Testis (tissue), 5 donors: ENCODE results near the gene NOX5. TPM values are rescaled to one million over a fixed set of nuclear protein-coding genes. Genes with fewer than 3 reads are reported as not detected.

ENCODE experiments used
- DNase-seq: peaks from one replicate; pipeline ENCODE4 v3.0.0-alpha.2; 2019
- H3K27ac ChIP-seq, 2 donors: fragments of 200-600 bp; sonication (generic); one replicate each; pipeline ENCODE4 v1.5.1; 2019
- H3K27me3 ChIP-seq: fragments of 200-600 bp; sonication (generic); one replicate; pipeline ENCODE4 v1.5.1; 2019
- H3K36me3 ChIP-seq: fragments of 200-600 bp; sonication (generic); one replicate; pipeline ENCODE4 v1.5.1; 2017; ENCODE audit warnings: low read depth; ENCODE audit errors: missing control alignments
- H3K4me1 ChIP-seq: fragments of 200-600 bp; sonication (generic); one replicate; pipeline ENCODE4 v1.5.1; 2019
- H3K4me3 ChIP-seq, 2 donors: fragments of 200-600 bp; sonication (generic); one replicate each; pipeline ENCODE4 v1.5.1; 2017 to 2019
- H3K9me3 ChIP-seq: fragments of 200-600 bp; sonication (generic); one replicate; pipeline ENCODE4 v1.5.1; 2017
- CTCF ChIP-seq, 3 experiments: fragments of 450-650 bp in 2 of 3; fragments of 200-600 bp in 1 of 3; sonication (generic) in 1 of 3; IDR thresholded peaks; one replicate each; pipeline ENCODE4 v1.5.1; 2016 to 2019; ENCODE audit warnings: antibody characterized with exemption in 3 of 3, mild to moderate bottlenecking in 2 of 3, moderate library complexity in 1 of 3
- POLR2A ChIP-seq: fragments of 450-650 bp; IDR thresholded peaks from one replicate; pipeline ENCODE4 v1.6.1; 2017; ENCODE audit warnings: antibody characterized with exemption, mild to moderate bottlenecking, moderate library complexity
- WGBS, 2 donors: methylation state at CpG; one replicate each; pipeline ENCODE4 v1.1.5; 2018; 5-methylcytosine and 5-hydroxymethylcytosine counted together
- intact Hi-C: fragments of 100-400 bp; cut with DNase I; formaldehyde crosslinking; loops from one replicate; pipeline ENCODE4 v1.15.1; 2023; ENCODE audit warnings: low total_unique reads
- long read RNA-seq, 2 donors: transcript quantifications; one replicate each; lab custom pipeline, GENCODE V29; 2026
- polyA plus RNA-seq: library from polyadenylated mRNA; stranded (reverse); fragments of 350-450 nt; fragmentation: Illumina TruSeq; extraction: RNeasy Lipid Tissue Mini Kit (QIAGEN cat#74804); gene quantifications from one replicate; pipeline ENCODE4 v1.2.3, GENCODE V29; 2014; ENCODE audit warnings: low read depth, low replicate concordance; ENCODE audit not compliant: insufficient read depth
- total RNA-seq, 2 donors: library from RNA; depleted of rRNA; stranded (reverse); fragments of >200 nt; gene quantifications; one replicate each; pipeline ENCODE4 v1.2.3, GENCODE V29; 2016

Gene NOX5
- total RNA-seq (10 to 100 TPM; 10.7 to 12.2 TPM), polyA plus RNA-seq (7.9 TPM)
- long read RNA-seq, donor 1: 0 reads
- long read RNA-seq, donor 2: 0 reads

GRCh38 chr15:69014454-69014853 lies at the start of gene NOX5:
TSS of gene NOX5 (plus strand) at chr15:69014695. CDS start at chr15:69014736, 41 bp downstream.
- intact Hi-C loops: no loop called here
- Histone ChIP-seq H3K27me3 (no peaks in the 10 kb centered on the region), H3K4me1 (peaks cover 10% of the 10 kb centered on the region), H3K36me3 (no peaks in the 10 kb centered on the region), H3K27ac (no peak within 1 kb of the TSS), H3K9me3 (no peaks in the 10 kb centered on the region), H3K4me3 (no peak within 1 kb of the TSS)
- no peak for TF ChIP-seq CTCF (IDR thresholded peaks at IDR 0.05)
- no peak for TF ChIP-seq POLR2A
- DNase-seq: no peak
- 75 to 82% methylated on average over 1 of the region's 1 CpG for WGBS, 2 donors

GRCh38 chr15:68966996-68967395 lies 47.5 kb upstream of the NOX5 start:
- no peaks in the 10 kb centered on the region for H3K36me3 ChIP-seq
- WGBS, 2 donors: 62 to 67% methylated on average over 5 of the region's 5 CpGs

DNA sequence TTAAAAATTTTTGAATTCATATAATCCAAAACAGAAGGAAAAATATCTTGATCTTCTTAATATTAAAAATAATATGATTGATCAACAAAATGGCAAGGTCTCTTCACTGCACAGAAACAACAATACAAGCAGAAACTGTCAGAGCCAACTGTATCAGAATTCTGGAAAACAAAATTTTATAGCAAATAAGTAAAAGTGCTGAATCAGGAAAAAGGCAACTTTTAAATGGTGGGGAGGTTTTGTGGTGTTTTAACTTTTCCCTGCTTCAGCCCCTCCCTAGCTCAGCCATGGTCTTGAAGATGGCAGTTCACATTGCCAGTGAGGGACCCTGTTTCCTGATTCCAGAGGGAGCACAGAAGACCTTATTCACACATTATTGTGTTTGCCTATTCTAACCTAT lies 46.5 kb upstream of the NOX5 start:
- no peaks in the 10 kb centered on the region for H3K9me3 ChIP-seq

More at GRCh38 chr15:68966996-68967395, 47.5 kb upstream of the NOX5 start:
- no peak for DNase-seq
- H3K9me3 ChIP-seq: no peaks in the 10 kb centered on the region
- no peak overlapping the region for H3K4me3 ChIP-seq
- no peak overlapping the region for H3K27ac ChIP-seq
- TF ChIP-seq CTCF (IDR thresholded peaks at IDR 0.05): no peak
- no peak for TF ChIP-seq POLR2A
- intact Hi-C loops: no loop called here
- H3K4me1 ChIP-seq: no peaks in the 10 kb centered on the region
- H3K27me3 ChIP-seq: no peaks in the 10 kb centered on the region

GRCh38 chr15:68969298-68969697 lies 45.2 kb upstream of the NOX5 start:
- H3K4me3 ChIP-seq: no peak overlapping the region
- TF ChIP-seq CTCF (IDR thresholded peaks at IDR 0.05) (no peak), POLR2A (no peak)
- H3K36me3 ChIP-seq: no peaks in the 10 kb centered on the region
- DNase-seq: no peak
- H3K27ac ChIP-seq: no peak overlapping the region
- no peaks in the 10 kb centered on the region for H3K27me3 ChIP-seq
- H3K9me3 ChIP-seq: no peaks in the 10 kb centered on the region
- no peaks in the 10 kb centered on the region for H3K4me1 ChIP-seq
- intact Hi-C loops: no loop called here

More for the DNA sequence above, 46.5 kb upstream of the NOX5 start:
- intact Hi-C loops: no loop called here
- no peak for DNase-seq
- Histone ChIP-seq H3K36me3 (no peaks in the 10 kb centered on the region), H3K27ac (no peak overlapping the region), H3K4me3 (no peak overlapping the region), H3K27me3 (no peaks in the 10 kb centered on the region), H3K4me1 (no peaks in the 10 kb centered on the region)
- TF ChIP-seq POLR2A (no peak), CTCF (IDR thresholded peaks at IDR 0.05) (no peak)
